H1 (cell line): ENCODE measurements around the gene PUSL1.

Experiments used
- ATF3 ChIP-seq: IDR thresholded peaks from 2 replicates; pipeline ENCODE4 v1.6.1; 2011; ENCODE audit warnings: low read depth, mild to moderate bottlenecking, low read length; ENCODE audit not compliant: insufficient read depth
- CREB1 ChIP-seq: IDR thresholded peaks from 2 replicates; pipeline ENCODE4 v1.6.1; 2012; ENCODE audit warnings: inconsistent platforms
- CTCF ChIP-seq, 3 experiments: IDR thresholded peaks; 1 replicate in 2 of 3; 2 replicates in 1 of 3; pipeline versions ENCODE4 v1.5.1 to v1.6.1; 2011; ENCODE audit warnings: low read length in 3 of 3, mild to moderate bottlenecking in 3 of 3, inconsistent platforms in 2 of 3, low read depth in 1 of 3, moderate library complexity in 1 of 3; ENCODE audit not compliant: insufficient read depth in 1 of 3; ENCODE audit errors: control extremely low read depth in 1 of 3
- EP300 ChIP-seq, 2 experiments: IDR thresholded peaks; 1 replicate in 1 of 2; 2 replicates in 1 of 2; pipeline ENCODE4 v1.6.1; 2011 to 2012; ENCODE audit warnings: low read depth in 2 of 2, low read length in 2 of 2, mild to moderate bottlenecking in 2 of 2, borderline replicate concordance in 1 of 2, inconsistent platforms in 1 of 2, moderate library complexity in 1 of 2
- KDM4A ChIP-seq: IDR thresholded peaks from one replicate; pipeline ENCODE4 v1.7.1; 2012; ENCODE audit warnings: low read depth, mild to moderate bottlenecking, moderate library complexity, low read length, inconsistent platforms; ENCODE audit not compliant: severe bottlenecking
- POLR2A ChIP-seq, 2 experiments: IDR thresholded peaks; 1 replicate in 1 of 2; 2 replicates in 1 of 2; pipeline ENCODE4 v1.6.1; 2011; ENCODE audit warnings: low read depth in 2 of 2, low read length in 2 of 2, mild to moderate bottlenecking in 2 of 2; ENCODE audit errors: control extremely low read depth in 1 of 2
- POLR2AphosphoS5 ChIP-seq: IDR thresholded peaks from 2 replicates; pipeline ENCODE4 v1.6.1; 2011; ENCODE audit warnings: low read depth, low read length
- RAD21 ChIP-seq, 2 experiments: IDR thresholded peaks in 1 of 2; conservative IDR thresholded peaks in 1 of 2; 2 replicates each; pipeline ENCODE4 v1.6.1; 2011; ENCODE audit warnings: low read depth in 2 of 2, low read length in 2 of 2, improper control_type of control experiment in 1 of 2, inconsistent platforms in 1 of 2, mild to moderate bottlenecking in 1 of 2, moderate library complexity in 1 of 2
- RFX5 ChIP-seq: IDR thresholded peaks from 2 replicates; pipeline ENCODE4 v1.6.1; 2011; ENCODE audit warnings: low read depth, low read length, improper control_type of control experiment, borderline replicate concordance
- SP1 ChIP-seq: IDR thresholded peaks from 2 replicates; pipeline ENCODE4 v1.6.1; 2011; ENCODE audit warnings: low read depth, low read length

- TF ChIP-seq RFX5: no peak
- TF ChIP-seq SP1: no peak
- no peak for TF ChIP-seq CTCF (IDR thresholded peaks at IDR 0.05; ENCODE audit: control extremely low read depth in 1 of 3, insufficient read depth in 1 of 3, low read depth in 1 of 3, low read length in 3 of 3)
- TF ChIP-seq KDM4A: no peak
- TF ChIP-seq EP300 (IDR thresholded peaks at IDR 0.05; ENCODE audit: borderline replicate concordance in 1 of 2, low read depth in 2 of 2, low read length in 2 of 2): no peak
- TF ChIP-seq POLR2AphosphoS5: no peak
- no peak for TF ChIP-seq POLR2A (IDR thresholded peaks at IDR 0.05; ENCODE audit: control extremely low read depth in 1 of 2, low read depth in 2 of 2, low read length in 2 of 2)
- no peak for TF ChIP-seq RAD21 (IDR thresholded peaks at IDR 0.05 in 1 of 2, conservative IDR thresholded peaks at IDR 0.05 in 1 of 2; ENCODE audit: low read depth in 2 of 2, low read length in 2 of 2)
- no peak for TF ChIP-seq CREB1
- no peak for TF ChIP-seq ATF3
Observed at GRCh38 chr1:1307261-1307922, 1.0 kb upstream of the PUSL1 start.
